Keratinocyte (primary cell): Measurements from ENCODE around the gene RTN4IP1.

ENCODE experiments used
- EZH2 ChIP-seq: IDR thresholded peaks from one replicate; pipeline ENCODE4 v1.6.1; 2012; ENCODE audit warnings: inconsistent platforms, mild to moderate bottlenecking, low read length, moderate library complexity
- TF ChIP-seq, protein P1 (sequence below), 3 experiments: IDR thresholded peaks in 1 of 3; conservative IDR thresholded peaks in 1 of 3; optimal IDR thresholded peaks in 1 of 3; 2 replicates in 2 of 3; 3 replicates in 1 of 3; pipeline versions ENCODE3 to v1.5.1; 2011; ENCODE audit warnings: low read length in 3 of 3, mild to moderate bottlenecking in 3 of 3, moderate library complexity in 2 of 3, control low read depth in 1 of 3, inconsistent platforms in 1 of 3; ENCODE audit not compliant: insufficient read depth in 2 of 3; ENCODE audit errors: extremely low read depth in 1 of 3

DNA sequence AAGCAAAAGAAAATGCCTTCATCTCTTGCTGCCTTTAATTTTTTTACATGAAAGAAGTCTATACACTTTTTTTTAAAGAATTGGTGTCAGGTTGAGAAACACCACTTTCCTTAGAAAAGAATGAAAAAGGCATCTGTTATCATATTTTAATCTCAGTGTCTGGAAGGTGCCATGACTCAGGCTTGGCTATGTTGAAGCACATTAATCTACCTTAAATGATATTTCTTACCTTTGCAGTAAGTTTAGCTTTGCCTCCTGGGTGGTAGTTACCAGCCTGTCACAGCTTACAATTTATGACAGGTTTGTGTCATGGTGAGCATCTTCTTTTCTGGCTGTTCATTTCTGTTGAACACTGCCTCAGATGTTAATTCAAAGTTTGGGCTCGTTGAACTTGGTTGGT lies 95.3 kb downstream of the RTN4IP1 start:
- no peak for TF ChIP-seq EZH2
- TF ChIP-seq, protein P1, sequence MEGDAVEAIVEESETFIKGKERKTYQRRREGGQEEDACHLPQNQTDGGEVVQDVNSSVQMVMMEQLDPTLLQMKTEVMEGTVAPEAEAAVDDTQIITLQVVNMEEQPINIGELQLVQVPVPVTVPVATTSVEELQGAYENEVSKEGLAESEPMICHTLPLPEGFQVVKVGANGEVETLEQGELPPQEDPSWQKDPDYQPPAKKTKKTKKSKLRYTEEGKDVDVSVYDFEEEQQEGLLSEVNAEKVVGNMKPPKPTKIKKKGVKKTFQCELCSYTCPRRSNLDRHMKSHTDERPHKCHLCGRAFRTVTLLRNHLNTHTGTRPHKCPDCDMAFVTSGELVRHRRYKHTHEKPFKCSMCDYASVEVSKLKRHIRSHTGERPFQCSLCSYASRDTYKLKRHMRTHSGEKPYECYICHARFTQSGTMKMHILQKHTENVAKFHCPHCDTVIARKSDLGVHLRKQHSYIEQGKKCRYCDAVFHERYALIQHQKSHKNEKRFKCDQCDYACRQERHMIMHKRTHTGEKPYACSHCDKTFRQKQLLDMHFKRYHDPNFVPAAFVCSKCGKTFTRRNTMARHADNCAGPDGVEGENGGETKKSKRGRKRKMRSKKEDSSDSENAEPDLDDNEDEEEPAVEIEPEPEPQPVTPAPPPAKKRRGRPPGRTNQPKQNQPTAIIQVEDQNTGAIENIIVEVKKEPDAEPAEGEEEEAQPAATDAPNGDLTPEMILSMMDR (optimal IDR thresholded peaks at IDR 0.05 in 1 of 3, IDR thresholded peaks at IDR 0.05 in 1 of 3, conservative IDR thresholded peaks at IDR 0.05 in 1 of 3; ENCODE audit: extremely low read depth in 1 of 3, insufficient read depth in 2 of 3, low read length in 3 of 3), result no peak
